NCI-H1930 (cell line): ENCODE results near the gene CFAP20DC.
A peak's percentile ranks its signal among the peaks of the same experiment; 100 is the strongest.
"Not testable (repeated sequence)": the region's sequence is repeated elsewhere in the genome, so short reads cannot be mapped to it uniquely, and the experiment has no call there.

Experiments used
- DNase-seq, 2 experiments: peaks; one replicate each; lab custom pipeline; 2025; lab: John Stamatoyannopoulos, UW

The CFAP20DC gene

DNA sequence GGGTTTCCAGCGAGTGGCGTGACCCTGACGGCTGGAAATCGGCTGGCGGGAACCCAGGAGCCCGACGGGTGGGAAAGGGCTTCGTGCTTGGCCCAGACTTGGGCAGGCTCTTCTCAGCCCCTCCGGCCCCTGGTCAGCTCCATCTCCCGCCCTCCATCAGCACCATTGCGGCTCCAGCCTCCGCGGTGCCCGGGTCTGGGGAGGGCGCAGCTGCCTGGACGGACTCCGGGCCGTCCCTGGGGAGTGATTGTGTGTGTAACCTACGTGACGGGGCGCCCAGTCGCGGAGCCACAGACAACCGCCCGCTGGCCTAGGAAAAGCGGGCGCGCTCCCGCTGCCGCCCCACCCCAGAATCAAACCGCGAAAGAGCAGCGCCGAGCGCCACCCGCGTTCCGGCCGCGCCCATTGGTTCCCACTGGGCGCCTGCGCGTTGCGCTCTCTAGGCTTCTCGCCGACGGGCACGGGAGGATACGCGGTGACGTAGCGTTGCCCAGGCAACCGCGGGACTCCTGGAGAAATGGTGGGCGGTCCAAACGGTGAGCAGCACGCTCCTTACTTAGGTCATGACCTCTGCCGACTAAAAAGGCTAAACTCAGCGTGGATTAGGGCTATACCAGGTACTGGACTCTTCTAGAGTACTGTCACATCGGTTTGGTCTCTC lies at the start of gene CFAP20DC:
Gene CFAP20DC, minus strand, starts transcription at position 355 of the 661 bp plus-strand sequence. CDS start 394 bp downstream, outside the sequence.
- peak; percentile 66 to 72 for DNase-seq

DNA sequence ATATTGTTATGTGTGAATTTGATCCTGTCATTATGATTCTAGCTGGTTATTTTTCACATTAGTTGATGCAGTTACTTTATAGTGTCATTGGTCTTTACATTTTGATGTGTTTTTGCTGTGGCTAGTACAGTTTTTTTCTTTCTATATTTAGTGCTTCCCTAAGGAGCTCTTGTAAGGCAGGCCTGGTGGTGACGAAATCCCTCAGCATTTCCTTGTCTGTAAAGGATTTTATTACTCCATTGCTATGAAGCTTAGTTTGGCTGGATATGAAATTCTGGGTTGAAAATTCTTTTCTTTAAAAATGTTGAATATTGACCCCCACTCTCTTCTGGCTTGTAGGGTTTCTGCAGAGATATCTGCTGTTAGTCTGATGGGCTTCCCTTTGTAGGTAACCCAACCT lies 48.7 kb upstream of the CFAP20DC start:
- DNase-seq = not testable (repeated sequence)

DNA sequence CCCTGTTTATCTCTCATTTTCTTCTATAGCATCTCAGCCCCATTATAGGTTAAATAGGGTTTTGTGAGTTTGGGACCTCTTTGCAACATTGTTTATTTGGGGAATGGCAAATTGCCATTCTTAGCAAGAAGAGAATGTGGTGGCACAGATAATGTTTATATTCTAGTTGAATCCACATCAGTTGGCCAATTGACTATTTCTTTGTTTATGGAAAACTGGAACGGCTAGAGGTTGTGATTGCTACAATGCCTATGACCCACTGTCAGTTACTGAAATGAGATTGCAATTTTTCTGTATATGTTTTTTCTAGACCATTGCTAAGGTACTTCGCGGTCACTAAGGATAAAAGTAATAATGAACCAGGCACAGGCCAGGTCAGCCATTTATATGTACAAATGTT lies 44.6 kb upstream of the CFAP20DC start:
- DNase-seq = peak in 1 of 2 experiments; percentile 0

DNA sequence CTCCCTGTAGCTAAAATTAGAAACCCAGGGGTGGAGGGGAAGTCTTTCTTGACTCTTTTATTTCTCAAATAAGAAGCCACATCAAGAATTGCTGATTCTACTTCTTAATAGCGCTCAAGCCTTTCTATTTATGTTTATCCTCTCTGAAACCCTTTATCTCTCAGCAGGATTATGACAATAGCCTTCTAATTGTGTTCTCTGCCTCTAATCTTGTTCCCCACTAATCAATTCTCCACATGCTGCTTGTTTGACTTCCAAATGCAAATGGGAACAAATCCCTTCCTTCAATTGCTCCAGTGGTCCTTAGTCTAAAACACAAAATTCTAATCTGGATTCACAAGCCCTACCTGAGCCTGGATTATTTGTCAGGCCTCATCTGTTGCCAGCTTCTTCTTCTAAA lies 43.7 kb upstream of the CFAP20DC start:
- DNase-seq = no peak

DNA sequence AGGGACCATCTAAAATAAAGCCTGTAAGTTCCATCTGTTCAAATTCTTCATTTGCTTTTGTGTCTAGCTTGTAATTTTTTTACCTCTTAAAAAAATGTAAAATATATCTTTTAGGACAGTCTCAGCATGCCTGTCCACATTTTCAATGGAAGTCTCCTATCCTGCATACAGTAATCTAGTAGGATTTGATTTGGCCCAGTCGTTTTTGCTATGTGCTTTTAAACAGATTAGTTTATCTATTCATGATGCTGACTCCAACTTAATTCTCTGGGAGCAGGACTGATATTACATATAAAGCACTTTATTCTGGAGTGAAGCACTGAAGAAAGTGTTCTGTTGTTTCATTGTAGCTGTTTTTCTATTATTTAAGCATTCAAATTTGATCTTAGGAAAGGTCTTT lies 38.9 kb upstream of the CFAP20DC start:
- DNase-seq = no peak

DNA sequence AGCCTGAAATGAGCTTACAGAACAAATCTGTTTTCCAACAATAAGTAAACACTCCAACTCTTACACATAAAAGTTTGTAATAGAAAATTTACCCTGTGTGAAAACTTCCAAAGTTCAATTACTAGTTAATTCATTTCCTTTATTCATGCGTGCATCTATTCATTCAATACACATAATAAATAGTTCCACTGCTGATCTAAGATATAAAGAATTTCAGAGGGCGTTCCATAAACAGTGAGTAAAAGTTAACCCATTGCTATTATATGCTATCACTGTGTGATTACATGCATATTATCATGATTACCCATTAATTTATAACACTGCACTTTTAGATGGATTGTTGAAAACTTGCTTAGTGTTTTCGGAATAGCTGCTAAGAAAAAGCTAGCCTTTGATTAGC lies 36.2 kb upstream of the CFAP20DC start:
- DNase-seq = no peak

DNA sequence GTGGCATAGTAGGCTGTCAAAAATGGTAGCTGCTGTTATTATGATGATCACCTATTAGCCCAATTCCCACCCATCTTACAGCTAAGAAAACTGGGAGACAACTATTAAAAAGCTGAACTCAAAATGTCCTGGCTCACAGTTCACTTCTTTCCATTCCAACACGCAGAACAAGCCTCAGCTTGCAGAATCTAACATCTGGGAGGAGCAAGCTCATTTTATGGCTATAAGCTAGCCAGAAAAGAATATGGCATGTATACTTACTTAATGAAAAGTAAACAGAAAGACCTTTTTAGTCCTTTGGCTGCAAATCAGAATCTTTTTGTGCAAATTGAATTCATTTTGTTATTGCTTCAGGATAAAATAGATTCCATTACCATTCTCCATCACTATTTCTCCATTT lies 34.8 kb upstream of the CFAP20DC start:
- DNase-seq = no peak

DNA sequence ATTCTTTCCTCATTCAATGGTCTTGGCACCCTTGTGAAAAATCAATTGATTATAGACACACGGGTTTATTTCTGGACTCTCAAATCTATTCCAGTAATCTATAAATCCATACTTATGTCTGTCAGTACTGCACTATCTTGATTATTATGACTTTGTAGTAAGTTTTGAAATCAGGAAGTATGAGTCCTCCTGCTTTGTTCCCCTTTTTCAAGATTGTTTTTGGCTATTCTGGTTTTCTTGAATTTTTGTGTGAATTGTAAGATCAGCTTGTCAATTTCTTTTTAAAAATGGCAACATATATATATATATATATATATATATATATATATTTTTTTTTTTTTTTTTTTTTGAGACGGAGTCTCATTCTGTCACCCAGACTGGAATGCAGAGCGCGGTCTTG lies 32.3 kb upstream of the CFAP20DC start:
- no peak for DNase-seq

DNA sequence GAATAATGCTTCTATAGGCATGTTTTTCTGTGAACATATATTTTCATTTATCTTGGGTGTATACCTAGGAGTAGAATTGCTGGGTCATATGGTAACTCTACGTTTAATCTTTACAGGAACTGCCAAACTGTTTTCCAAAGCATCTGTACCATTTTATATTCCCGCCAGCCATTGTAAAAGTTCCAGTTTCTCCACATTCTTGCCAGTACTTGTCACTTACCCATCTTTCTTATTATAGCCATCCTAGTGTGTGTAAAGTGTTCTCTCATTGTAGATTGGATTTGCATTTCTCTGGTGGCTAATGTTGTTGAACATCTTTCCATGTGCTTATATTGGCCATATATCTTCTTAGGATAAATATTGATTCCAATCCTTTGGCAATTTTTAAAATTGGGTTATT lies 31.2 kb upstream of the CFAP20DC start:
- DNase-seq = no peak

DNA sequence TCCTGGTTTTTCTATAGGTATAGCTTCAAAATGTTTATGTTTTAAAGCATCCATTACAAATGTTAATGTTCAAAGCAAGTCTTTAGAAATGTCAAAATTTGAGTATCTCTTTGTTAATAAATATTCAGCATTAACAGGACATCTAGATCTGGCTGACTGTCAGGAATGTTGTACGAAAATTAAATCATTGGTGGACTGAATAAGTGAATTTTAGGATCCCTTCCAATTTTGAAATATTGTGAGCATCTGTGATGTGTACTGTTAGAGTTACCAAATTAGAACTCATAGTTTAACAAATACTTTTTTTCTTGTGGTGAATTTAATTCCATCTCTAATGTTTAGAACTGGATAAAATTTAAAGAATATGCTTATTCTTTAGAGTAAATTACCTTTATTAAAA lies 30.1 kb upstream of the CFAP20DC start:
- no peak for DNase-seq

DNA sequence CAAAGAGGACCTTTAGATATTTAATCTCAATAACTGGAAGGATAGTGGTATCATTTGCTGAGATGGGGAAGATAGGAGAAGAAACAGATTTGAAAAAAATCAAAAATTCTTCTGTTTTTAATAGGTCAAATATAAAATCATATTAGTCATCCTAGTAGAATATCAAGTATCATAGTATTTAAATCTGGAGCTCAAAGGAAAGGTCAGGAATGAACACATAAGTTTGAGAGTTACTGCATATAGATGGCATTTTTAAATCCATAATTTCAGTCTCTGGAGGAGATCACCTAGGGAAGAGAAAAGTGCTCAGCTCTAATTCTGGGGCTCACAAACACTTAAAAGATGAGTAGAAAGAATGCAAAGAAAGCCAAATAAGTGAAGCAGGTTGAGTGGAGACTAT lies 24.9 kb upstream of the CFAP20DC start:
- DNase-seq = no peak

DNA sequence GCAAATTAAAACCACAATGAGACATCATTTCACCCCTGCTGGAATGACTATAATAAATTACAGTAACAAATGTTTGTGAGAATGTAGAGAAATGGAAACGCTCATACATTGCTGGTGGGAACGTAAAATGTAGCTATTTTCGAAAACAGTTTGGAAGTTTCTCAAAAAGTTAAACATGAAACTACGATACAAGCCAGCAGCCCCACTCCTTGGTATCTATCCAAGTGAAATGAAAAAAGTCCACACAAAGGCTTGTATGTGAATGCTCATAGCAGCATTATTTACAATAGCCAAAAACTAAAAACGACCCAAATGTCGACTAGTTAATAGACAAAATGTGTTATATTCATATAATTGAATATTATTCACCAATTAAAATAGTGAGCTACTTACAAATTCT lies 22.9 kb upstream of the CFAP20DC start:
- no peak for DNase-seq

DNA sequence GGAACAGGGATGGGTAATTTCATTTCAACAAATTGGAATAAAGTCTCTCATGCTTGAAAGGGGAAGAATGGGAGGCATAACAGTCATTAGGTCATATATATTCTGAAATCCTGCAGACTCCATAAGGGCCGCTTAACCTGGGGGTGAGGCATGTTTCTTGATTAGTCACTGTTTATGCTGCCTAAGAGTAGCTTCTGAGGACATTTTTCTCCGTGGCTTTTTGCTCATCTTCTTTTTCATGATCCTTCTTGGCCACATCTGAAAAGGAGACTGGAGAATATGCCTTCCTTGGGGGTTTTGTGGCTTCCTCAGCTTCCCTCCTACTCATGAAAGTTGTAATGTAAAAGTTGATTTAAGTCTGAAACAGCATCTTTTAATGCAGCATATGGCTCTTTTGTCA lies 20.0 kb upstream of the CFAP20DC start:
- no peak for DNase-seq

DNA sequence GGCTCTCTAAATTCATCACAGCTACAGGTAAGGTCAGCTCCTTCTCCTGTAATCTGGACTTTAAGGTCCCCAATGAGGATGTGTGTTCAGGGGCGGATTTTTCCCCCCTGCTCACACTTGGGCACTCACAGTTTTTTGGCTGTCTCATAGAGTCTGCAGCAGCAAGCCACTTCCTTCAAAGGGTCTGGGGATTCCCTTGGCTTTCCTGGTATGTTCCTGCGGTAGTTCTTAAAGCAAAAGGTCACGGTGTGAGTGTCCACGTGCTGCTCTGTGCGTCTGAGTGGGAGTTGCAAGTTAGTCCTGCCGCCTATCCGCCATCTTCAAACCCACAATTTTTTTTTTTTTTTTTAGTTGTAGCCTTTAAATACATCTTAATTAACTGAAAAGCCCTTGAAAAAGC lies 15.4 kb upstream of the CFAP20DC start:
- no peak for DNase-seq

DNA sequence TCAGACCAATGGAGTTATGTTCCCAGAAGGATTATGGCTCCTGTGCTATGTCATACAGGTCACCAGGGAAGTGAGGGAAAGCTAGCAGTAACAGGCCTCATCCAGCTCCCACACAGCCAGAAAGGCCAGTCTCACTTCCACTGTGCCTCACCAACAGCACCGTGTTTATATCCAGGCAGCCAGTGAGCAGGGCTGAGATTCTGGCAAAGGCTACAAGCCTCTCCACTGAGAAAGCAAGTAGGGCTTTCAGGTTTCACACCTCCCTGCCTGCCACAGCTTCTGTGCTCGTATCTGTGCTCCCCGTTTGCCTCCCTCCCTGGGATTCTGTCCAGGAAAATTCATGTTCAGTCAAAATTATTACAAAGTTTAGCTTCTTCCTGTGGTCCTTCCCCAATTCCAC lies 14.9 kb upstream of the CFAP20DC start:
- no peak for DNase-seq

DNA sequence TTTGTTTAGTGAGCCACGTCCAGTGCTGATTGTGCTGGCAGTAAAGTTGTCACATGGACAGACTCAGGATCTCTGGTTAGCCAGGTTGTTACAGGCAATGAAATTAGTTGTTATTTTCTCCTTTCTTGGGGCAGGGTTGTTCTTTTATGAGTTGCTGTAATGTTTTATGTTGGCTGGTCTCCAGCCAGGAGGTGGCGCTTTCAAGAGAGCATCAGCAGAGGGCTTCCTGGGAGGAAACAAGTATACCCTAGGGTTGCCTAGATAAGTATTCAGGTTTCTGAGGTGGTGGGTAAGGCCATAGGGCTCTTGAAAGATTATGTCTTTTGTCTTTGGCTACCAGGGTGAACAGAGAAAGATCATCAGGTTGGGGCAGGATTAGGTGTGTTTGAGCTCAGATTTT lies 14.5 kb upstream of the CFAP20DC start:
- DNase-seq = no peak

DNA sequence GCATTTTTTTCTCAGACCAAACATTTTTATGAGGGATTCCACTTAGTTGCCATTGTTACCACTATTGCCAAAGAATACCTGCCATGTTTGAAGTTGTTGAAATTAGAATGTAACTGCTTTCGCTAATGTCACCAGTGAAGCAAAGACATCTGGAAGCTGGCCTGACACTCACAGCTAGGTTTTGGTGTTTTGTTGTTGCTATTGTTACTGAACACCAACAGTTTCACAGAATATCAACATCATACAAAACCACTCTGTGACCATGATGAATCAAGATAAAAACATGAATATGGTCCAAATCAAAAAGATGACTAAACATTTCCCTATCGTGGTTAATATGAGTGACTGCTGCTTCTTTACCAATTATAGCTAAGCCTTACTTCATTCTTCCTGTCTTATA lies 6.9 kb upstream of the CFAP20DC start:
- no peak for DNase-seq

DNA sequence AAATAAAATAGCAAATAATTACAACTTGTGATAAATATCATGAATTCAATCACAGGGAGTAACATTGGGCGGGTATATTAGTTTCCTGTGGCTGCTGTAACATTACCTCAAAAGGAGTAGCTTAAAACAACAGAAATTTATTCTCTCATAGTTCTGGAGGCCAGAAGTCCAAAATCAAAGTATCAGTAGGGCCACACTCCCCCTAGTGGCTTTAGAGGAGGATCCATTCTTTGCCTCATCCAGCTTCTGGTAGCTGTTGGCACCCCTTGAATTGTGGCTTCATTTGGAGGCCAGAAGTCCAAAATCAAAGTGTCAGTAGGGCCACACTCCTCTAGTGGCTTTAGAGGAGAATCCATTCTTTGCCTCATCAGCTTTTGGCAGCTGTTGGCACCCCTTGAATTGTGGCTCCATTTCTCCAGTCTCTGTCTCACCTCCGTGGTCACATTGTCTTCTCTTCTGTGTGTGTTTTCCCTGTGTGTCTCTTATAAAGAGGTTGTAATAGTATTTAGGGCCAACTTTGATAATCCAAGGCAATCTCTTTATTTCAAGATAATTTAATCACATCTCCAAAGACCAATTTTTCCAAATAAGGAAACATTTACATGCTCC lies 3.1 kb upstream of the CFAP20DC start:
- DNase-seq = no peak

DNA sequence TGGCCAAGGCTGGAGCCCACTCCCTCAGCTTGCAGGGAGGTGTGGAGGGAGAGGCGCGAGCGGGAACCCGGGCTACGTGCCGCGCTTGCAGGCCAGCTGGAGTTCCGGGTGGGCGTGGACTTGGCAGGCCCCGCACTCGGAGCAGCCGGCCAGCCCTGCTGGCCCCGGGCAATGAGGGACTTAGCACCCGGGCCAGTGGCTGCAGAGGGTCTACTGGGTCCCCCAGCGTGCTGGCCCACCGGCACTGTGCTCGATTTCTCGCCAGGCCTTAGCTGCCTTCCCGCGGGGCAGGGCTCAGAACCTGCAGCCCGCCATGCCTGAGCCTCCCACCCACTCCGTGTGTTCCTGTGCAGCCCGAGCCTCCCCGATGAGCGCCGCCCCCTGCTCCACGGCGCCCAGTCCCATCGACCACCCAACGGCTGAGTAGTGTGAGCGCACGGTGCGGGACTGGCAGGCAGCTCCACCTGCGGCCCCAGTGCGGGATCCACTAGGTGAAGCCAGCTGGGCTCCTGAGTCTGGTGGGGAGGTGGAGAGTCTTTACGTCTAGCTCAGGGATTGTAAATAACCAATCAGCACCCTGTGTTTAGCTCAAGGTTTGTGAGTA lies 1.1 kb upstream of the CFAP20DC start:
- not testable (repeated sequence) for DNase-seq

DNA sequence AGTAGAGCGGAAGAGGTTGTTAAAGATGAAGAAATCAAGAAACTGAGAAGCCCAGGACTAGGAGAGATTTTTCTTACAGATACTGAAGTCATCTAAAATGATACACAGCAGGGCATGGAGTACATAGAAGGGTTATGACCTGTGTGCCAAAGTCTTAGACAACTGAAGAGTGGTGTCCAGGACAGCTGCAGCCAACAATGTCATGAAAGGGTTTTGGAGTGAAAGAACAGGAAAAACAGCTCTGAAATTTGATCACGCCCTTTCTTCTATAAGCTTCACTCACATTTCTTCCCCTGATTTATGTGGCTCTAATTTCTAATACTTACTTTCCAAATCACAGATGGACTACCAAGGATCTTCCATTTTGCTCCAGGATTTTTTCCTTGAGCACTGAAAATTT lies 3.0 kb downstream of the CFAP20DC start:
- no peak for DNase-seq

DNA sequence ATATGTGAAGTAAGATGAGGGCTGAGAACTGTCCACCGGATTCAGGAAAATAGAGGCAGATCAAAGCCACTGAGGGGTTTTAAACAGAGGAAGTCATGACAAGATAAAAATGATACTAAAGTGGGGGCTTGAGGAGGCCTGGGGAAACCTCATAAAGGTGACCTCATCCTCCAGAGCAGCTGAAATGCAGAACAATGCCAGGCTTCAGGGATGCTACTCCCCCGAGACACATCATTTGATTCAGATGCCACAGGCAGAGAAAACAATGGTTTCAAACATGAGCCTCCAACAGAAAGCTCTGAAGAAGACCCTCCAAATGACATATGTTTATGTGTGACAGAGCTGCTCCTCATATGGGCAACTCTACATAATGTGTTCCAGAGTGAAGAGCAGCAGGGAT lies 6.4 kb downstream of the CFAP20DC start:
- DNase-seq = peak; percentile 40 to 58

DNA sequence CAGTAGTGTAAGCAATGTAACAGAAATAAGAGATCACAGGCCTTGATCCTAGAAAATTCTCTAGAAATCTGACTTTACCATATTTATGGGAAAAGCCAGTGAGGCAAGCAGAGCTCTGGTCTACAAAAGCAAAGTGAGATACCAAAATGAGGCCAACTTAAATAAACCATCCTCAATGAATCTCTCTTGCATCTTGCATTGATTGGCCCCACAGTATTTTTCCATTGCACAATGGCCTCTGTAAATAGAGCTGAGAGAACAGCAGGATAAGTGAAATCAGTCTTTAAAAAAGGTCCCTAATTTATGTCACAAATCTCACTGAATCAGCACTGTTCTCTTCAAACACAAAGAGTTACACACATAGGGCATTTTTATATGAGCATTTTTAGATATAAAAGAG lies 8.9 kb downstream of the CFAP20DC start:
- no peak for DNase-seq

DNA sequence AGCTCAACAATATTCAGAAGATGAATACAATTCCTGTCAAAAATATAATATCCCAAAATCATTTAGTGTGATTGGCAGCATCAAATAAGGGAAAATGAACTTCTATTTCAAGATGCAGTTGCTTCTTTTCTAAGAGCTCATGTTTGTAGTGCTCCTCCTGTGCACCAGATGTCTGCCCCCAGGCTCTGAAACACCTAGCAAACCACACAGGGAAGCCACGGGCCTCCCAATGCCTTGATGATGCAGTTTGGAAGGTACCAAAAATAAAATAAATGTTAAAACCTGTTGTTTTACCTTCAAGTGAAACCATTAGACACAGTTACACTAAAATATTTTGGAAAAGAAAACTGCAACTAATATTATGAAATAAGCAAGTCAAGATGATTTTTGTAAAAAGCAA lies 22.2 kb downstream of the CFAP20DC start:
- DNase-seq = no peak

DNA sequence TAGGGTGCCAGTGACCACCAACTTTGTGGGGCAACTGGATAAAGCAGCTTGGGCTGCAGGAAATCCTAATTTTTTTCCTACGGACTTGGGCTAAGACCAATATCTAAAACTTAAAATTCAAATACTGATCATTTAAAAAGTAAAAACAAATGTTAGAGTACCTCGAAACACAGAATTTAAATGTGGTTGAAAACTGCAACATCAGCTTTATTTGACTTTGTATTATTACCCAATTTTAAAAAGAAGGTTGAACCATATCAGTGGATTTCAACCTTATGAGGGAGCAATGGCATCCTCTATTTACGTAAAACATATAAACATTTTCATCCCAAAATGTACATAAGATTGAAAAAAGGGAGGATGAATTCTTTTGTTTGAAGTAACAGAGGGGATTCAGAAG lies 26.2 kb downstream of the CFAP20DC start:
- no peak for DNase-seq
